Heart right ventricle (tissue), 16 donors: ENCODE data around the gene PCCB. TPM values are rescaled to one million over a fixed set of nuclear protein-coding genes. Genes with fewer than 3 reads are reported as not detected.

ENCODE experiments used
- ATAC-seq, 8 donors: fragments of 200-7000 bp; cut with Tn5 transposase; one replicate each; pipeline ENCODE4 v1.9.1; 2020; ENCODE audit warnings: mild to moderate bottlenecking in 8 of 8, moderate library complexity in 8 of 8, moderate number of reproducible peaks in 1 of 8
- DNase-seq, 2 donors: peaks; one replicate each; pipeline ENCODE4 v3.0.0-alpha.2; 2020
- H3K27ac ChIP-seq, 10 donors: fragments of 200-600 bp; sonication (generic) in 2 of 10; one replicate each; pipeline versions ENCODE4 v1.5.0 to v1.8.0; 2020 to 2022; ENCODE audit warnings: mild to moderate bottlenecking in 3 of 10
- H3K27me3 ChIP-seq, 7 donors: fragments of 200-600 bp; one replicate each; pipeline ENCODE4 v1.8.0; 2021 to 2022; ENCODE audit warnings: mild to moderate bottlenecking in 2 of 7
- H3K36me3 ChIP-seq, 9 donors: fragments of 200-600 bp; sonication (generic) in 1 of 9; one replicate each; pipeline versions ENCODE4 v1.5.0 to v1.8.0; 2020 to 2022; ENCODE audit warnings: mild to moderate bottlenecking in 2 of 9
- H3K4me1 ChIP-seq, 9 donors: fragments of 200-600 bp; sonication (generic) in 1 of 9; one replicate each; pipeline versions ENCODE4 v1.5.0 to v1.8.0; 2020 to 2022; ENCODE audit warnings: mild to moderate bottlenecking in 4 of 9
- H3K4me3 ChIP-seq, 10 donors: fragments of 200-600 bp; sonication (generic) in 2 of 10; one replicate each; pipeline versions ENCODE4 v1.5.0 to v1.8.0; 2020 to 2022; ENCODE audit warnings: mild to moderate bottlenecking in 7 of 10, moderate library complexity in 2 of 10
- H3K9me3 ChIP-seq, 11 donors: fragments of 200-600 bp in 10 of 11; sonication (generic) in 2 of 11; one replicate each; pipeline versions ENCODE4 v1.5.0 to v1.8.0; 2013 to 2022; ENCODE audit warnings: mild to moderate bottlenecking in 2 of 11, control low read depth in 1 of 11, moderate library complexity in 1 of 11
- CTCF ChIP-seq, 9 donors: fragments of 200-600 bp; sonication (generic) in 2 of 9; IDR thresholded peaks; one replicate each; pipeline versions ENCODE4 v1.5.0 to v1.8.0; 2021 to 2022; ENCODE audit warnings: antibody characterized with exemption in 9 of 9, mild to moderate bottlenecking in 5 of 9, moderate library complexity in 1 of 9
- WGBS, 2 donors: extraction: QIAGEN DNeasy Blood & Tissue Kit; methylation state at CpG; one replicate each; pipeline ENCODE4 v1.1.7; 2013; ENCODE audit warnings: inconsistent platforms in 1 of 2; 5-methylcytosine and 5-hydroxymethylcytosine counted together
- intact Hi-C, 10 donors: fragments of 100-400 bp; cut with DNase I; formaldehyde crosslinking; loops; one replicate each; pipeline versions ENCODE4 v1.11.1 to v1.14.2; 2022
- polyA plus RNA-seq, 2 donors: library from polyadenylated mRNA; stranded (reverse); fragments of 200-250 nt; gene quantifications; one replicate each; pipeline ENCODE4 v1.2.3, GENCODE V29; 2013
- total RNA-seq, 10 donors: library from RNA; stranded (reverse); fragmentation: NEBNext Ultra II Directional in 3 of 10; extraction: Animal tissue kit (Norgen Biotek cat#: 25700) in 3 of 10; gene quantifications; one replicate each; pipeline versions ENCODE4 v1.2.1 to v1.2.4, GENCODE V29; 2021 to 2023
- donor health status: Arrhythmogenic right ventricular cardiomyopathy.
- donor health status: ischemic (EF 13 %, LVEDD 7.1; RV severe dilation, severe dysfunction).
- donor health status: healthy with polysubstance abuse.
- donor health status: DM: no; HTN: yes; CAD: no.
- donor health status: DM: no; HTN: no; CAD: no.
- donor health status: ischemic (EF 25% LVEDD 6.9; RV normal size, moderate dysfunction).
- donor health status: ischemic (EF 25% LVEDD 5.7; RV mildly dilated, moderate dysfunction).
- donor health status: healthy.
- donor health status: DM: yes; HTN: yes; CAD: no.
- donor health status: Ischemic cardiomyopathy.
- donor health status: ischemic (EF 35%, LVEDD 5.7; RV mildly dilated, moderate dysfunction).
- donor health status: nonischemic (EF 11% LVEDD 7.7; RV severe dilation, severe dysfunction).
- donor health status: DM: yes; HTN: yes; CAD: no.
- donor health status: PGD.
- donor health status: ischemic (EF 29% LVEDD 5.4; RV normal size, mild dysfunction).
- donor health status: nonischemic (EF 23%, LVEDD 6.1; RV moderate dilation, normal function).

The PCCB gene
- total and polyA plus RNA-seq, 12 donors = 17.2 to 163 (median 116) TPM

- peak overlapping the region in 4 of 10 donors; percentile 65 to 75 (median 72) for H3K4me3 ChIP-seq
- peaks cover 0 to 23% (median 14%) of the 10 kb centered on the region in 9 donors for H3K4me1 ChIP-seq
- DNase-seq (no peak), ATAC-seq (no peak)
- 81 to 85% methylated on average over 3 of the region's 3 CpGs for WGBS, 2 donors
- no peak for TF ChIP-seq CTCF (IDR thresholded peaks at IDR 0.05)
- H3K36me3 ChIP-seq = peaks cover 0 to 11% (median 0%) of the 10 kb centered on the region in 9 donors
- intact Hi-C loops = loop anchor here in 9 of 10 donors (1.0 to 10.0 kb wide), 8 partner anchors 55 to 503 kb away; partner anchors contain the start of genes MSL2 (in 2 of the 9) and STAG1 (in 2 of the 9)
- peak overlapping the region in 7 of 10 donors; percentile 86 to 95 (median 93) for H3K27ac ChIP-seq
- H3K27me3 ChIP-seq = no peaks in the 10 kb centered on the region
- H3K9me3 ChIP-seq = no peaks in the 10 kb centered on the region
These were observed 1.4 kb downstream of the PCCB start for GRCh38 chr3:136251511-136251910.

GRCh38 chr3:136255672-136256406, 5.7 kb downstream of the PCCB start:
- no peak overlapping the region for H3K4me3 ChIP-seq
- TF ChIP-seq CTCF (IDR thresholded peaks at IDR 0.05) = no peak
- H3K27ac ChIP-seq = no peak overlapping the region
- H3K27me3 ChIP-seq = no peaks in the 10 kb centered on the region
- peaks cover 0 to 55% (median 12%) of the 10 kb centered on the region in 9 donors for H3K36me3 ChIP-seq
- intact Hi-C loops = loop anchor here in 3 of 10 donors (10.0 kb wide), 2 partner anchors 181 to 499 kb away; partner anchors contain the start of gene STAG1 (in 1 of the 3)
- DNase-seq (no peak), ATAC-seq (no peak)
- H3K4me1 ChIP-seq = peaks cover 0 to 17% (median 11%) of the 10 kb centered on the region in 9 donors
- WGBS, 2 donors = 94 to 95% methylated on average over 8 of the region's 8 CpGs
- no peaks in the 10 kb centered on the region for H3K9me3 ChIP-seq

GRCh38 chr3:136258199-136258598, 8.1 kb downstream of the PCCB start:
- peaks cover 0 to 78% (median 21%) of the 10 kb centered on the region in 9 donors for H3K36me3 ChIP-seq

More at GRCh38 chr3:136258199-136258598, 8.1 kb downstream of the PCCB start:
- Histone ChIP-seq H3K4me1 (peaks cover 0 to 13% (median 3%) of the 10 kb centered on the region in 9 donors), H3K9me3 (no peaks in the 10 kb centered on the region), H3K27ac (no peak overlapping the region), H3K4me3 (no peak overlapping the region), H3K27me3 (no peaks in the 10 kb centered on the region)
- intact Hi-C loops = loop anchor here in 3 of 10 donors (10.0 kb wide), 2 partner anchors 183 to 497 kb away; partner anchors contain the start of gene STAG1 (in 1 of the 3)
- no peak for TF ChIP-seq CTCF (IDR thresholded peaks at IDR 0.05)
- no peak for DNase-seq
- 88 to 90% methylated on average over 2 of the region's 2 CpGs for WGBS, 2 donors
- no peak for ATAC-seq
